GM23338 (cell line): ENCODE measurements around the gene IL21R. TPM values are rescaled to one million over a fixed set of nuclear protein-coding genes. Genes with fewer than 3 reads are reported as not detected.

Source experiments
- ATAC-seq: fragments of 200-7000 bp; cut with Tn5 transposase; 3 replicates; pipeline ENCODE4 v1.9.1; 2020
- DNase-seq: peaks from one replicate; pipeline ENCODE4 v3.0.0-alpha.2; 2015; ENCODE audit warnings: low spot score
- H2AFZ ChIP-seq: fragments of 200-600 bp; sonication (generic); 2 replicates; pipeline ENCODE4 v1.8.0; 2016; ENCODE audit warnings: antibody characterized with exemption, mild to moderate bottlenecking, moderate library complexity
- H3F3A ChIP-seq: fragments of 200-600 bp; sonication (generic); replicated peaks from 2 replicates; pipeline ENCODE4 v1.8.0; 2017; ENCODE audit warnings: antibody characterized with exemption, mixed run types, low read depth
- H3K27ac ChIP-seq: fragments of 200-600 bp; sonication (generic); 2 replicates; pipeline ENCODE4 v1.6.1; 2016; ENCODE audit warnings: low read depth
- H3K27me3 ChIP-seq: fragments of 200-600 bp; sonication (generic); 2 replicates; pipeline ENCODE4 v1.8.0; 2016; ENCODE audit warnings: mild to moderate bottlenecking, mixed run types, moderate library complexity; ENCODE audit not compliant: insufficient read depth
- H3K36me3 ChIP-seq: fragments of 200-600 bp; sonication (generic); 2 replicates; pipeline ENCODE4 v1.8.0; 2016; ENCODE audit warnings: mild to moderate bottlenecking; ENCODE audit not compliant: insufficient read depth
- H3K4me1 ChIP-seq: fragments of 200-600 bp; sonication (generic); 2 replicates; pipeline ENCODE4 v1.8.0; 2016; ENCODE audit warnings: mild to moderate bottlenecking, moderate library complexity; ENCODE audit not compliant: insufficient read depth
- H3K4me2 ChIP-seq: fragments of 200-600 bp; sonication (generic); 2 replicates; pipeline ENCODE4 v1.7.1; 2017; ENCODE audit warnings: mixed run types
- H3K4me3 ChIP-seq: fragments of 200-600 bp; sonication (generic); 2 replicates; pipeline ENCODE4 v1.6.1; 2016; ENCODE audit warnings: mixed run types
- H3K79me2 ChIP-seq: fragments of 200-600 bp; sonication (generic); replicated peaks from 2 replicates; pipeline ENCODE4 v1.8.0; 2017; ENCODE audit warnings: mild to moderate bottlenecking; ENCODE audit not compliant: insufficient read depth
- H3K9me2 ChIP-seq: fragments of 200-600 bp; sonication (generic); 2 replicates; pipeline ENCODE4 v1.8.0; 2017; ENCODE audit not compliant: insufficient read depth
- H4K20me1 ChIP-seq: fragments of 200-600 bp; sonication (generic); replicated peaks from 2 replicates; pipeline ENCODE4 v1.8.0; 2017; ENCODE audit warnings: mild to moderate bottlenecking; ENCODE audit not compliant: insufficient read depth
- H3K27ac Mint-ChIP-seq: 2 replicates; pipeline ENCODE4 v1.8.0; 2020; ENCODE audit warnings: inconsistent platforms, mild to moderate bottlenecking, moderate library complexity, mixed read lengths
- H3K27me3 Mint-ChIP-seq: 3 replicates; pipeline ENCODE4 v1.8.0; 2022; ENCODE audit warnings: low read depth, mild to moderate bottlenecking, moderate library complexity, mixed read lengths, inconsistent platforms; ENCODE audit not compliant: insufficient read depth, poor library complexity
- H3K36me3 Mint-ChIP-seq: 3 replicates; pipeline ENCODE4 v1.8.0; 2021; ENCODE audit warnings: low read depth, mild to moderate bottlenecking, inconsistent platforms, moderate library complexity, mixed read lengths
- H3K4me1 Mint-ChIP-seq: 3 replicates; pipeline ENCODE4 v1.8.0; 2020; ENCODE audit warnings: mild to moderate bottlenecking, inconsistent platforms, mixed read lengths
- H3K4me3 Mint-ChIP-seq: 3 replicates; pipeline ENCODE4 v1.8.0; 2021; ENCODE audit warnings: moderate library complexity, mild to moderate bottlenecking, inconsistent platforms, mixed read lengths
- H3K9me3 Mint-ChIP-seq: 3 replicates; pipeline ENCODE4 v1.8.0; 2020; ENCODE audit warnings: moderate library complexity, mild to moderate bottlenecking, inconsistent platforms, mixed read lengths
- CREB1 ChIP-seq: fragments of 250-450 bp; sonication (Bioruptor Pico); IDR thresholded peaks from 2 replicates; pipeline ENCODE4 v1.5.0; 2020; ENCODE audit warnings: low read depth, mild to moderate bottlenecking, moderate library complexity
- CTCF ChIP-seq, 2 experiments: fragments of 200-600 bp in 1 of 2; sonication (generic) in 1 of 2; conservative IDR thresholded peaks; 2 replicates each; pipeline versions ENCODE4 v1.5.1 to v1.6.1; 2016 to 2017; ENCODE audit warnings: antibody characterized with exemption in 2 of 2, low read depth in 2 of 2, mild to moderate bottlenecking in 2 of 2, moderate library complexity in 1 of 2
- ETS1 ChIP-seq: IDR thresholded peaks from 2 replicates; pipeline ENCODE4 v1.6.1; 2016; ENCODE audit warnings: antibody characterized with exemption
- EZH2 ChIP-seq: fragments of 200-600 bp; sonication (generic); IDR thresholded peaks from one replicate; pipeline ENCODE4 v1.8.0; 2017; ENCODE audit warnings: antibody characterized with exemption, mild to moderate bottlenecking, low read depth; ENCODE audit not compliant: unreplicated experiment
- EZH2phosphoT487 ChIP-seq: fragments of 200-600 bp; sonication (generic); IDR thresholded peaks from one replicate; pipeline ENCODE4 v1.8.1; 2018; ENCODE audit warnings: antibody characterized with exemption; ENCODE audit not compliant: unreplicated experiment
- JUNB ChIP-seq: IDR thresholded peaks from one replicate; pipeline ENCODE4 v1.6.1; 2016; ENCODE audit warnings: antibody characterized with exemption; ENCODE audit not compliant: unreplicated experiment
- NANOG ChIP-seq: IDR thresholded peaks from 2 replicates; pipeline ENCODE4 v1.6.1; 2016; ENCODE audit warnings: antibody characterized with exemption, borderline replicate concordance
- POLR2AphosphoS5 ChIP-seq: IDR thresholded peaks from 2 replicates; pipeline ENCODE4 v1.6.1; 2016; ENCODE audit warnings: antibody characterized with exemption, low read depth
- REST ChIP-seq: IDR thresholded peaks from one replicate; pipeline ENCODE4 v1.6.1; 2018; ENCODE audit warnings: antibody characterized with exemption; ENCODE audit not compliant: unreplicated experiment
- STAT1 ChIP-seq: IDR thresholded peaks from one replicate; pipeline ENCODE4 v1.6.1; 2016; ENCODE audit warnings: antibody characterized with exemption; ENCODE audit not compliant: unreplicated experiment
- ZNF114 ChIP-seq: fragments of 250-450 bp; sonication (Bioruptor Pico); IDR thresholded peaks from 2 replicates; pipeline ENCODE4 v1.5.0; 2020; ENCODE audit warnings: mild to moderate bottlenecking, moderate library complexity
- ZNF331 ChIP-seq: fragments of 250-450 bp; sonication (Bioruptor Pico); IDR thresholded peaks from 2 replicates; pipeline ENCODE4 v1.5.0; 2020; ENCODE audit warnings: low read depth, mild to moderate bottlenecking, moderate library complexity
- ZNF462 ChIP-seq: fragments of 250-450 bp; sonication (Bioruptor Pico); IDR thresholded peaks from 2 replicates; pipeline ENCODE4 v1.5.0; 2020; ENCODE audit warnings: mild to moderate bottlenecking, moderate library complexity
- polyA plus RNA-seq: library from polyadenylated mRNA; unstranded; fragments of >200 nt; fragmentation: Nextera tagmentation; extraction: Ambion mirVana; gene quantifications from 2 replicates; pipeline ENCODE4 v1.2.1, GENCODE V29; 2016
- total RNA-seq: library from RNA; depleted of rRNA; stranded (reverse); fragments of >200 nt; shearing (Covaris generic); gene quantifications from 2 replicates; pipeline ENCODE4 v1.2.3, GENCODE V29; 2014

Gene IL21R
- total and polyA plus RNA-seq, 2 experiments from 2014 or later: 0.42 to 2.6 TPM

- DNase-seq (no peak), ATAC-seq (no peak)
- no peak overlapping the region for H3K27ac ChIP-seq
- no peak overlapping the region for H2AFZ ChIP-seq
- H3K4me1 ChIP-seq: no peaks in the 10 kb centered on the region
- H4K20me1 ChIP-seq: no peaks in the 10 kb centered on the region
- no peaks in the 10 kb centered on the region for H3K79me2 ChIP-seq
- no peaks in the 10 kb centered on the region for H3K36me3 ChIP-seq
- no peak overlapping the region for H3K27ac Mint-ChIP-seq
- no peaks in the 10 kb centered on the region for H3K9me2 ChIP-seq
- H3K4me3 Mint-ChIP-seq: no peak overlapping the region
- peaks cover 14% of the 10 kb centered on the region for H3K36me3 Mint-ChIP-seq
- H3K4me2 ChIP-seq: no peak overlapping the region
- H3K27me3 Mint-ChIP-seq: peaks cover 6% of the 10 kb centered on the region
- H3F3A ChIP-seq: no peaks in the 10 kb centered on the region
- TF ChIP-seq STAT1 (no peak), CTCF (conservative IDR thresholded peaks at IDR 0.05; ENCODE audit: low read depth in 2 of 2) (no peak), EZH2phosphoT487 (no peak), EZH2 (no peak), ZNF331 (CRISPR knock-in tag) (no peak), REST (no peak), ZNF114 (CRISPR knock-in tag) (no peak), ZNF462 (no peak), JUNB (no peak), ETS1 (no peak), NANOG (no peak), CREB1 (CRISPR knock-in tag) (no peak), POLR2AphosphoS5 (no peak)
- no peaks in the 10 kb centered on the region for H3K27me3 ChIP-seq
- H3K4me3 ChIP-seq: no peak overlapping the region
- peaks cover 42% of the 10 kb centered on the region for H3K9me3 Mint-ChIP-seq
- no peaks in the 10 kb centered on the region; the same call in 2 of the 3 replicates for H3K4me1 Mint-ChIP-seq
Observed at GRCh38 chr16:27446721-27447120, 44.7 kb downstream of the IL21R start.
